GM23248 (cell line): ENCODE data around the gene PHACTR3. TPM values are rescaled to one million over a fixed set of nuclear protein-coding genes. Genes with fewer than 3 reads are reported as not detected.

ENCODE experiments used
- DNase-seq: peaks from one replicate; pipeline ENCODE4 v3.0.0-alpha.2; 2015
- H2AFZ ChIP-seq: fragments of 200-600 bp; sonication (generic); 2 replicates; pipeline ENCODE4 v1.6.1; 2016; ENCODE audit warnings: antibody characterized with exemption
- H3F3A ChIP-seq: fragments of 200-600 bp; sonication (generic); 2 replicates; pipeline ENCODE4 v1.6.1; 2016; ENCODE audit warnings: mild to moderate bottlenecking, antibody characterized with exemption, mixed run types; ENCODE audit not compliant: insufficient read depth
- H3K27ac ChIP-seq: fragments of 200-600 bp; sonication (generic); 2 replicates; pipeline ENCODE4 v1.5.1; 2016; ENCODE audit warnings: mild to moderate bottlenecking
- H3K27me3 ChIP-seq: fragments of 200-600 bp; sonication (generic); replicated peaks from 2 replicates; pipeline ENCODE4 v1.6.1; 2016; ENCODE audit warnings: mild to moderate bottlenecking; ENCODE audit not compliant: insufficient read depth
- H3K36me3 ChIP-seq: fragments of 200-600 bp; sonication (generic); 2 replicates; pipeline ENCODE4 v1.6.1; 2016; ENCODE audit warnings: low read depth, mild to moderate bottlenecking
- H3K4me1 ChIP-seq: fragments of 200-600 bp; sonication (generic); 2 replicates; pipeline ENCODE4 v1.6.1; 2016; ENCODE audit warnings: mild to moderate bottlenecking; ENCODE audit not compliant: insufficient read depth
- H3K4me2 ChIP-seq: fragments of 200-600 bp; sonication (generic); one replicate; pipeline ENCODE4 v1.6.1; 2016; ENCODE audit warnings: mild to moderate bottlenecking; ENCODE audit not compliant: unreplicated experiment
- H3K4me3 ChIP-seq: fragments of 200-600 bp; sonication (generic); 2 replicates; pipeline ENCODE4 v1.5.1; 2016; ENCODE audit warnings: mild to moderate bottlenecking
- H3K79me2 ChIP-seq: fragments of 200-600 bp; sonication (generic); 2 replicates; pipeline ENCODE4 v1.6.1; 2016; ENCODE audit warnings: mild to moderate bottlenecking; ENCODE audit not compliant: insufficient read depth
- H3K9ac ChIP-seq: fragments of 200-600 bp; sonication (generic); 2 replicates; pipeline ENCODE4 v1.6.1; 2016; ENCODE audit warnings: mild to moderate bottlenecking
- H3K9me2 ChIP-seq: fragments of 200-600 bp; sonication (generic); 2 replicates; pipeline ENCODE4 v1.6.1; 2016; ENCODE audit warnings: mixed run types, mild to moderate bottlenecking, moderate library complexity; ENCODE audit not compliant: insufficient read depth
- H3K9me3 ChIP-seq: fragments of 200-600 bp; sonication (generic); one replicate; pipeline ENCODE4 v1.6.1; 2017; ENCODE audit warnings: low read depth
- H4K20me1 ChIP-seq: fragments of 200-600 bp; sonication (generic); 2 replicates; pipeline ENCODE4 v1.6.0; 2016; ENCODE audit not compliant: insufficient read depth
- EZH2 ChIP-seq: fragments of 200-600 bp; sonication (generic); IDR thresholded peaks from 2 replicates; pipeline ENCODE4 v1.6.1; 2018; ENCODE audit warnings: antibody characterized with exemption, mild to moderate bottlenecking; ENCODE audit not compliant: insufficient read depth, poor library complexity, severe bottlenecking
- EZH2phosphoT487 ChIP-seq: fragments of 200-600 bp; sonication (generic); IDR thresholded peaks from 2 replicates; pipeline ENCODE4 v1.6.1; 2018; ENCODE audit warnings: antibody characterized with exemption, moderate library complexity, mild to moderate bottlenecking, low read depth; ENCODE audit not compliant: insufficient read depth
- WGBS, 2 experiments: methylation state at CpG; one replicate each; pipeline ENCODE4 v1.1.6; 2015 to 2017; ENCODE audit warnings: low lambda C conversion rate in 2 of 2, low coverage in 1 of 2; ENCODE audit errors: missing lambda C conversion rate in 2 of 2; 5-methylcytosine and 5-hydroxymethylcytosine counted together
- in situ Hi-C: fragments of 300-500 bp; cut with MboI; formaldehyde crosslinking; loops from 2 replicates; pipeline ENCODE4 v1.15.0; 2020
- polyA plus RNA-seq: library from polyadenylated mRNA; unstranded; fragments of >200 nt; fragmentation: Nextera tagmentation; extraction: Ambion mirVana; gene quantifications from 2 replicates; pipeline ENCODE4 v1.2.1, GENCODE V29; 2016
- total RNA-seq: library from RNA; depleted of rRNA; stranded (reverse); fragments of >200 nt; shearing (Covaris generic); gene quantifications from 2 replicates; pipeline ENCODE4 v1.2.3, GENCODE V29; 2014

Gene PHACTR3
- total and polyA plus RNA-seq, 2 experiments from 2014 or later = not detected

DNA sequence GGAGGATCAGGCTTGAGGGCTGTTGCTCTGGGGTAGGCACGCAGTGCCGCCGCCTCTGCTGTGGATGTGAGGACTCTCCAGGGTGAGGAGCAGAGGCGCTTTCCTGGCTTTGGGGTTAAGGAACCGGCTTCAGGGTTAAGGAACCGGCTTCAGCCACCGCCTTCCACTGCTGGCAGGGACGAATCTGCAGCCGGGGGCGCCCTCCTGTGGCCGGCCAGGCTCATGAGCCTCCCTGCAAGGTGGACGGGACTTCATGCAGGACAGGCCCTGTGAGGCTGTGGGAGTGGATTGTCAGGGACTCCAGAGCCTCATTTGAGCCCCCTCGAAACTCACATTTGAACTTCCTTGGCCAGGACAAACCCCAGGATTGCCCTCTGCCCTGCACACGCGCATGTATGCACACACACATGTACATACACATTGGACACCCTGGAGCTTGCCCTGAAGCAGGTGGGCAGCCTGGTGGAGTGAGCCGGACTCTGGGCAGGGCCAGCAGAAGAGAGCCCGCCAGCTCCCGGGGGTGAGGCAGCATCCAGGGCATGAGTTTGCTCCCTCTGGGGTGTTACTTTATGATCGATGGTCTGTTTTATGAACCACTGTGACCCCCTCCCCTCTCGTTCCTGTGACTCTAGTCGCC, 146.9 kb downstream of the PHACTR3 start:
- H3K27ac ChIP-seq = no peak overlapping the region
- H2AFZ ChIP-seq = no peak overlapping the region
- H3K27me3 ChIP-seq = peaks cover 35% of the 10 kb centered on the region
- H3K79me2 ChIP-seq = no peaks in the 10 kb centered on the region
- peak; percentile 87 for DNase-seq
- H4K20me1 ChIP-seq = no peaks in the 10 kb centered on the region
- no peaks in the 10 kb centered on the region for H3K9me3 ChIP-seq
- H3K4me1 ChIP-seq = peaks cover 27% of the 10 kb centered on the region
- in situ Hi-C loops = no loop called here
- no peak overlapping the region for H3K9ac ChIP-seq
- peaks cover 29% of the 10 kb centered on the region for H3F3A ChIP-seq
- no peak overlapping the region for H3K4me3 ChIP-seq
- TF ChIP-seq EZH2 (no peak), EZH2phosphoT487 (no peak)
- WGBS, 2 experiments = 27 to 28% methylated on average over 20 to 21 of the region's 21 CpGs
- H3K9me2 ChIP-seq = no peaks in the 10 kb centered on the region
- H3K4me2 ChIP-seq = no peak overlapping the region
- H3K36me3 ChIP-seq = no peaks in the 10 kb centered on the region

DNA sequence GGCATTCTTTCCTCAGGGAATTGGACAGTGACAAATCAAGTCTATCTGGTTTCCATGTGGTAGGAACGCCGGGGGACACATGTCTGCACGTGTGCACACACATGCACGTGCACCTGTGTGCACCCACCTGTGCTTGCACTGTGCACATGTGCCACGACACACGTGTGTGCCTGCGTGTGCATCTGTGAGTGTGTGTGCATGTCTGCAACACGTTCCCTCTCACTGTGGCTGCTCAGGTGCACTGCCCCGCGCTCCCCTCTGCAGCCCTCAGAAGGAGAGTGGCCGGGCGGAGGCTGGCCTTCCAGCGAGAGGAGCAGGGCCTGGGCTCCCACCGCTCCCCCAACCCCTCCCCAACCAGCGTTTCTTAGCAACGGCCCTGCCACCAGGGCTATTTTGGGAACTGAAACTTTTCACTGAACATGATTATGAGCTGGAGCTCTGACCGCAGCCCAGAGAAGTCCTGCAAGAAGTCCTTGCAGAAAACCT, 147.8 kb downstream of the PHACTR3 start:
- in situ Hi-C loops = no loop called here
- no peak for TF ChIP-seq EZH2
- TF ChIP-seq EZH2phosphoT487 = no peak
- H3F3A ChIP-seq = peaks cover 29% of the 10 kb centered on the region
- no peak overlapping the region for H3K4me2 ChIP-seq
- no peaks in the 10 kb centered on the region for H3K9me3 ChIP-seq
- H4K20me1 ChIP-seq = no peaks in the 10 kb centered on the region
- no peak overlapping the region for H3K27ac ChIP-seq
- no peaks in the 10 kb centered on the region for H3K9me2 ChIP-seq
- no peak overlapping the region for H3K4me3 ChIP-seq
- no peak overlapping the region for H2AFZ ChIP-seq
- H3K27me3 ChIP-seq = peaks cover 35% of the 10 kb centered on the region
- peaks cover 27% of the 10 kb centered on the region for H3K4me1 ChIP-seq
- H3K9ac ChIP-seq = no peak overlapping the region
- no peak for DNase-seq
- H3K36me3 ChIP-seq = no peaks in the 10 kb centered on the region
- no peaks in the 10 kb centered on the region for H3K79me2 ChIP-seq
- WGBS, 2 experiments = 19 to 34% methylated on average over 15 to 17 of the region's 17 CpGs

DNA sequence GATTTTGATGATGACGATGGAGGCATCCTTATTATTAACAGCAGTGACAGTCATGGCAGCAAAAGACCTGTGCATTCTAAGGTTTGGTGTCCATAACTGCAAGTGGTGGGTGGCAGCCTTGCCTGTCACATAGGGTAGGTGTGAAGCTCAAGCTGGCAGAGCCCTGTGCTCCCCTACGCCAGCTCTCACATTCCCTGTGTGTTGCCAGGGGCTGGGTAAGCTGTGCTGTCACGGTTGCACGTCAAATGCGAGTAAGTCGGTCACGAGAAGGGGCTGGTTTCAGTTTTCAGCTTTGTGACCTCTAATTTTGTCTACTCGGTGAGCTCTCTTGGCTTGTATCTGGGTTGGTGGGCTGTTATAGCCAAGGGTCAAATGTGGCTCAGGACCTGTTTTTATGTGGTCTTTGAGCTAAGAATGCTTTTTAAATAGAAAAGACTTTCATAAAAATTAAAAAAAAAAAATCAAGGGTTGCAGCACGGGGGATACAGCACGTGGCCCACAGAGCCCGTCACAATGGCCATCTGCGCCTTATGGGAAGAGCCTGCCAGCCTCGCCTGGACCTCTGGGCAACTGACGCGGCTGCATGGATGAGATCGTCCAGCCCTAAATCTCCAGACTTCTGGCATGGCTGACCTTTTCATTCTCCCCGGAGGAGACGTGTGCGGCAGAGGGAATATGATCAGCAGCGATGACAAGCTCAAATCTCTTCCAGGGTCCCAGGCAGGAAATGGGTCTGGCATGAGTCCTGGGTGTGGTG, 148.5 kb downstream of the PHACTR3 start:
- Histone ChIP-seq H3K36me3 (no peaks in the 10 kb centered on the region), H2AFZ (no peak overlapping the region), H3K9me2 (no peaks in the 10 kb centered on the region), H3K4me2 (no peak overlapping the region), H3K79me2 (no peaks in the 10 kb centered on the region), H3K27me3 (peaks cover 35% of the 10 kb centered on the region), H3K9ac (no peak overlapping the region), H3K4me3 (no peak overlapping the region), H3K9me3 (no peaks in the 10 kb centered on the region), H3F3A (peaks cover 24% of the 10 kb centered on the region), H3K27ac (no peak overlapping the region), H3K4me1 (peaks cover 23% of the 10 kb centered on the region), H4K20me1 (no peaks in the 10 kb centered on the region)
- DNase-seq = peak; percentile 15
- in situ Hi-C loops = no loop called here
- no peak for TF ChIP-seq EZH2phosphoT487
- TF ChIP-seq EZH2 = no peak
- 7 to 14% methylated on average over 20 of the region's 20 CpGs for WGBS, 2 experiments

DNA sequence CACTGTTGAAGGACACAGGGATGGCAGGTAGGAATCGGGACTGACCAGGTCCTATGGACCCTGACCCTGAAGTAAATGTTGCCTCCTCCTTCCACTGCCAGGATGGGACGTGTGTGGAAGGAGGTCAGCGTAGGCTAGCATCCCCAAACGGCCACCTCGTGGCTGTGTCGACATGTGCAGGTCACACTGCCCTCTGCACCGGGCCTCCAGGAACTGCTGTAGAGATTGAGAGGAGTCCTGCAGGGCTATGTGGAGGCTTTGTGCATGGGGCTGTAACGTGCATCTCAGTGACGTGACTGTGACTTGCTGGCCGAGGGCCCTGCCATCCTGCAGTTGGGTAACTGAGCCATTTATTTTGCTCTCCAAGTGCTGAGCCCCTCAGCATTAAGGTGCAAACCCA, 149.5 kb downstream of the PHACTR3 start:
- Histone ChIP-seq H3K27ac (no peak overlapping the region), H3K36me3 (no peaks in the 10 kb centered on the region), H3K9me3 (no peaks in the 10 kb centered on the region), H3K9ac (no peak overlapping the region), H3K79me2 (no peaks in the 10 kb centered on the region), H3K4me1 (peaks cover 15% of the 10 kb centered on the region), H3K4me3 (no peak overlapping the region), H4K20me1 (no peaks in the 10 kb centered on the region), H2AFZ (no peak overlapping the region), H3F3A (peaks cover 14% of the 10 kb centered on the region), H3K4me2 (no peak overlapping the region), H3K9me2 (no peaks in the 10 kb centered on the region), H3K27me3 (peaks cover 35% of the 10 kb centered on the region)
- TF ChIP-seq EZH2phosphoT487 (no peak), EZH2 (no peak)
- in situ Hi-C loops = no loop called here
- WGBS, 2 experiments = 58 to 65% methylated on average over 10 of the region's 10 CpGs
- DNase-seq = no peak
